PC-3 (cell line): ENCODE measurements around the gene SH3PXD2B. TPM values are rescaled to one million over a fixed set of nuclear protein-coding genes. Genes with fewer than 3 reads are reported as not detected.
"Not testable (repeated sequence)": the region's sequence is repeated elsewhere in the genome, so short reads cannot be mapped to it uniquely, and the experiment has no call there.

Source experiments
- ATAC-seq: fragments of 200-7000 bp; cut with Tn5 transposase; 2 replicates; pipeline ENCODE4 v1.9.1; 2020; ENCODE audit warnings: mild to moderate bottlenecking, moderate library complexity
- BruUV-seq: library from RNA; stranded (reverse); fragments of 400-500 nt; replicated peaks from 2 replicates; lab custom pipeline; 2021; lab: Mats Ljungman, UMichigan
- CTCF ChIA-PET: fragments of 300-600 bp; sonication (Branson Sonifier 250); formaldehyde crosslinking; loops from one replicate; lab custom pipeline; 2022; ENCODE audit warnings: antibody characterized with exemption; lab: Charles Lee
- POLR2A ChIA-PET: fragments of 300-600 bp; sonication (Branson Sonifier 250); formaldehyde crosslinking; loops from one replicate; lab custom pipeline; 2022; ENCODE audit warnings: antibody characterized with exemption; ENCODE audit not compliant: unreplicated experiment; lab: Charles Lee
- DNase-seq: peaks from one replicate; pipeline ENCODE4 v3.0.0-alpha.2; 2015
- H2AFZ ChIP-seq: fragments of 300-600 bp; sonication (generic); 2 replicates; pipeline ENCODE4 v1.6.0; 2016; ENCODE audit warnings: antibody characterized with exemption, low read length
- H3F3A ChIP-seq: fragments of 300-600 bp; sonication (generic); one replicate; pipeline ENCODE4 v1.6.0; 2017; ENCODE audit warnings: antibody characterized with exemption, low read length, control low read depth, mild to moderate bottlenecking; ENCODE audit not compliant: unreplicated experiment
- H3K27ac ChIP-seq: fragments of 300-600 bp; sonication (generic); 2 replicates; pipeline ENCODE4 v1.5.1; 2016; ENCODE audit warnings: mild to moderate bottlenecking, low read length
- H3K27me3 ChIP-seq: fragments of 300-600 bp; sonication (generic); 2 replicates; pipeline ENCODE4 v1.6.1; 2016; ENCODE audit warnings: low read length, mixed read lengths
- H3K36me3 ChIP-seq: fragments of 300-600 bp; sonication (generic); 2 replicates; pipeline ENCODE4 v1.6.1; 2016; ENCODE audit warnings: low read depth, mixed run types, low read length, mixed read lengths
- H3K4me1 ChIP-seq: fragments of 300-600 bp; sonication (generic); 2 replicates; pipeline ENCODE4 v1.5.1; 2016; ENCODE audit warnings: low read length; ENCODE audit not compliant: insufficient read depth
- H3K4me2 ChIP-seq: fragments of 300-600 bp; sonication (generic); 2 replicates; pipeline ENCODE4 v1.6.0; 2016; ENCODE audit warnings: low read length
- H3K4me3 ChIP-seq: fragments of 300-600 bp; sonication (generic); 2 replicates; pipeline ENCODE4 v1.5.1; 2016; ENCODE audit warnings: mild to moderate bottlenecking, low read length, mixed read lengths
- H3K79me2 ChIP-seq: fragments of 300-600 bp; sonication (generic); 2 replicates; pipeline ENCODE4 v1.6.1; 2017; ENCODE audit warnings: low read length, mixed read lengths
- H3K9ac ChIP-seq: fragments of 300-600 bp; sonication (generic); 2 replicates; pipeline ENCODE4 v1.6.0; 2016; ENCODE audit warnings: mild to moderate bottlenecking, low read length
- H3K9me2 ChIP-seq: fragments of 300-600 bp; sonication (generic); replicated peaks from 2 replicates; pipeline ENCODE4 v1.6.1; 2016; ENCODE audit warnings: mixed run types, low read length, mixed read lengths
- H3K9me3 ChIP-seq: fragments of 300-600 bp; sonication (generic); 2 replicates; pipeline ENCODE4 v1.6.1; 2016; ENCODE audit warnings: low read length, mixed read lengths
- H4K20me1 ChIP-seq: fragments of 300-600 bp; sonication (generic); 2 replicates; pipeline ENCODE4 v1.6.1; 2016; ENCODE audit warnings: low read length, mixed read lengths
- EZH2 ChIP-seq: fragments of 300-600 bp; sonication (generic); IDR thresholded peaks from one replicate; pipeline ENCODE4 v1.6.1; 2017; ENCODE audit warnings: antibody characterized with exemption, mild to moderate bottlenecking, low read length; ENCODE audit not compliant: unreplicated experiment
- EZH2phosphoT487 ChIP-seq: fragments of 300-600 bp; sonication (generic); IDR thresholded peaks from 2 replicates; pipeline ENCODE4 v1.6.1; 2018; ENCODE audit warnings: mild to moderate bottlenecking, antibody characterized with exemption, low read length, borderline replicate concordance
- intact Hi-C: fragments of 100-400 bp; cut with micrococcal nuclease; formaldehyde crosslinking; loops from 2 replicates; pipeline ENCODE4 v1.9.0; 2023
- total RNA-seq: library from RNA; depleted of rRNA; stranded (reverse); fragments of >200 nt; gene quantifications from 2 replicates; pipeline ENCODE4 v1.2.3, GENCODE V29; 2014
- TF ChIP-seq, protein P1 (sequence below): fragments of 300-600 bp; sonication (generic); conservative IDR thresholded peaks from 2 replicates; pipeline ENCODE4 v1.5.1; 2017; ENCODE audit warnings: antibody characterized with exemption, low read depth, mild to moderate bottlenecking, low read length

The SH3PXD2B gene
- total RNA-seq, 1 experiment from 2014 or later, result 9.8 TPM

DNA sequence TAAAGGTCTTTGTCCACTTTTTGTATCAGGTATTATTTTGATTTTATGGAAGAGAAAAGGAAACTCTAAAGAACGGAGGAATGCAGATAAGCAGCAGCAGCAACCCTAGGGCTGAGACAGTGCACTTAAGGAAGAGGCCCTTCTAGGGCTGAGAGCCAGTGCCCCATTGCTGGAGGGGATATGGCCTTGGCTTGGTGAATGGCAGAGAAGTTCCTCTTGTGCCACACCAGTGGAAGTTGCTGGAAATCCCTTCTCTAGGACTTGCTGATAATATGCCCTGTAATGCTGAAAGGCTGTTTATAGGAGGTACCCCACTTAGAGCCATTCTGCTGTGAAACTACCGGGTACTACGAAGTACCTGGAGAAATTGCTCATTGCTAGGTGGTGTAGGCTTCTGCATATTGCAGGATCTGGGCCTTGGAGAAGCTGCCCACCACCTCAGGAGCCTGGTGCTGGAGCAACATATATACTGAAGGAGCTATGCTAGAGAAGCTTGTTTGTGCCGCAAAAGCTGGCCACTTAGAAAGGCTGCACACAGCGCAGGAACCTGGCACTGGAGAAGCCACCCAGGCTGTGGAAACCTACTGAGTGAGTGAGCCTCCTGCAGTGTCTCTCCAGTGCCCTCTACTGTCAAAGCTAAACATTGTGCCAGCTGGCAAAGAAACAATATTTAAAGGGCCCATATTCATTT is 161.1 kb downstream of the SH3PXD2B start:
- no peak overlapping the region for H3K4me2 ChIP-seq
- no peak overlapping the region for H3K27ac ChIP-seq

DNA sequence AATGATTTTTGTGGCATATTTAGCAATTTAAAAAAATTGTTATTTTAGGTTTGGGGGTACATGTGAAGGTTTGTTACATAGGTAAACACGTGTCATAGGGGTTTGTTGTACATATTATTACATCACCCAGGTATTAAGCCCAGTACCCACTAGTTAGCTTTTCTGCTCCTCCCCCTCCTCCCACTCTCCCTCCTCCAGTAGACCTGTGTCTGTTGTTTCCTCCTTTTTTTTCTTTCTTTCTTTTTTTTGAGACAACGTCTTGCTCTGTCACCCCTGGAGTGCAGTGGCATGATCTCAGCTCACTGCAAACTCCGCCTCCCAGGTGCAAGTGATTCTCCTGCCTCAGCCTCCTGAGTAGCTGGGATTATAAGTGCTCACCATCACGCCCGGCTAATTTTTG is 162.5 kb downstream of the SH3PXD2B start:
- not testable (repeated sequence) for H3K4me2 ChIP-seq, DNase-seq, H3K9ac ChIP-seq, H3K4me1 ChIP-seq, ATAC-seq, H3K79me2 ChIP-seq, H3K27ac ChIP-seq, H3F3A ChIP-seq, H4K20me1 ChIP-seq, H3K27me3 ChIP-seq, H3K9me2 ChIP-seq, BruUV-seq, H3K4me3 ChIP-seq, H2AFZ ChIP-seq, H3K36me3 ChIP-seq, H3K9me3 ChIP-seq
- ChIA-PET POLR2A (interaction anchor here (0.6 kb wide), 1 partner anchor 199 kb away, joined by 4 read pairs; no protein-coding TSS in a partner anchor), CTCF (interaction anchor here (0.6 kb wide), 2 partner anchors 133 to 176 kb away, joined by 3 to 4 read pairs; no protein-coding TSS in a partner anchor)
- intact Hi-C loops, result loop anchor here (5.0 kb wide), 1 partner anchor 380 kb away; no protein-coding TSS in a partner anchor

More for the DNA sequence above, 161.1 kb downstream of the SH3PXD2B start:
- Histone ChIP-seq H2AFZ (peak overlapping the region; percentile 28; the same call in 1 of the 2 replicates), H3K9me3 (no peaks in the 10 kb centered on the region), H3K27me3 (no peaks in the 10 kb centered on the region), H3K4me1 (no peaks in the 10 kb centered on the region), H3K4me3 (no peak overlapping the region), H3K36me3 (no peaks in the 10 kb centered on the region), H3K9ac (no peak overlapping the region), H4K20me1 (no peaks in the 10 kb centered on the region), H3K79me2 (no peaks in the 10 kb centered on the region), H3F3A (no peaks in the 10 kb centered on the region), H3K9me2 (no peaks in the 10 kb centered on the region)
- no peak for TF ChIP-seq EZH2
- TF ChIP-seq, protein P1, sequence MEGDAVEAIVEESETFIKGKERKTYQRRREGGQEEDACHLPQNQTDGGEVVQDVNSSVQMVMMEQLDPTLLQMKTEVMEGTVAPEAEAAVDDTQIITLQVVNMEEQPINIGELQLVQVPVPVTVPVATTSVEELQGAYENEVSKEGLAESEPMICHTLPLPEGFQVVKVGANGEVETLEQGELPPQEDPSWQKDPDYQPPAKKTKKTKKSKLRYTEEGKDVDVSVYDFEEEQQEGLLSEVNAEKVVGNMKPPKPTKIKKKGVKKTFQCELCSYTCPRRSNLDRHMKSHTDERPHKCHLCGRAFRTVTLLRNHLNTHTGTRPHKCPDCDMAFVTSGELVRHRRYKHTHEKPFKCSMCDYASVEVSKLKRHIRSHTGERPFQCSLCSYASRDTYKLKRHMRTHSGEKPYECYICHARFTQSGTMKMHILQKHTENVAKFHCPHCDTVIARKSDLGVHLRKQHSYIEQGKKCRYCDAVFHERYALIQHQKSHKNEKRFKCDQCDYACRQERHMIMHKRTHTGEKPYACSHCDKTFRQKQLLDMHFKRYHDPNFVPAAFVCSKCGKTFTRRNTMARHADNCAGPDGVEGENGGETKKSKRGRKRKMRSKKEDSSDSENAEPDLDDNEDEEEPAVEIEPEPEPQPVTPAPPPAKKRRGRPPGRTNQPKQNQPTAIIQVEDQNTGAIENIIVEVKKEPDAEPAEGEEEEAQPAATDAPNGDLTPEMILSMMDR, result peak; percentile 92
- POLR2A ChIA-PET, result no interaction called here
- ATAC-seq, result peak; percentile 99
- BruUV-seq, result no TSS peak
- intact Hi-C loops, result loop anchor here (1.0 to 5.0 kb wide), 3 partner anchors 105 to 381 kb away; partner anchors contain the start of gene STK10
- DNase-seq, result peak; percentile 81
- CTCF ChIA-PET, result interaction anchor here (0.6 to 1.1 kb wide), 5 partner anchors 10 to 105 kb away, joined by 3 to 7 read pairs (median 3); partner anchors contain the start of genes STK10 and UBTD2

DNA sequence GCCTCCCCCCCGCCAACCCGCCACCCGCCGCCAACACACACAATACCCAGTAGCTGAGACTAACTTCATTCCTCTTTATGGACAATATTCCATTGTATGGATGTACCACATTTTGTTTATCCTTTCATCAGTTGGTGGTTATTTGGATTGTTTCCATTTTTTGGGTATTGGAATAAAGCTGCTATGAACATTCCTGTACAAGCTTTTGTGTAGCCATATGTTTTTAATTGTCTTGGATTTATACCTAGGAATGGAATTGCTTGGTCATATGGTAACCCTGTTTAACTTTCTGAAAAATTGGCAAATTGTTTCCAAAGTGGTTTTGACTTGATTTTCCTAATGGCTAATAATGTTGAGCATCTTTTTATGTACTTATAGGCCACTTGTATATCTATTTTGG is 165.9 kb downstream of the SH3PXD2B start:
- BruUV-seq, result no TSS peak
- H3K4me1 ChIP-seq, result peaks cover 7% of the 10 kb centered on the region; the same call in 1 of the 2 replicates
- H3F3A ChIP-seq, result no peaks in the 10 kb centered on the region
- H3K9me3 ChIP-seq, result no peaks in the 10 kb centered on the region
- H3K36me3 ChIP-seq, result no peaks in the 10 kb centered on the region
- POLR2A ChIA-PET, result no interaction called here
- TF ChIP-seq, protein P1, result no peak
- TF ChIP-seq EZH2phosphoT487, result no peak
- no peak for TF ChIP-seq EZH2
- H4K20me1 ChIP-seq, result no peaks in the 10 kb centered on the region
- H3K9ac ChIP-seq, result no peak overlapping the region
- no peaks in the 10 kb centered on the region for H3K9me2 ChIP-seq
- H3K27ac ChIP-seq, result no peak overlapping the region
- DNase-seq (no peak), ATAC-seq (no peak)
- intact Hi-C loops, result loop anchor here (10.0 kb wide), 1 partner anchor 166 kb away; the partner anchor contains the start of gene SH3PXD2B
- CTCF ChIA-PET, result no interaction called here
- no peak overlapping the region for H3K4me3 ChIP-seq
- H3K79me2 ChIP-seq, result no peaks in the 10 kb centered on the region
- H2AFZ ChIP-seq, result no peak overlapping the region
- no peaks in the 10 kb centered on the region for H3K27me3 ChIP-seq
- no peak overlapping the region for H3K4me2 ChIP-seq

DNA sequence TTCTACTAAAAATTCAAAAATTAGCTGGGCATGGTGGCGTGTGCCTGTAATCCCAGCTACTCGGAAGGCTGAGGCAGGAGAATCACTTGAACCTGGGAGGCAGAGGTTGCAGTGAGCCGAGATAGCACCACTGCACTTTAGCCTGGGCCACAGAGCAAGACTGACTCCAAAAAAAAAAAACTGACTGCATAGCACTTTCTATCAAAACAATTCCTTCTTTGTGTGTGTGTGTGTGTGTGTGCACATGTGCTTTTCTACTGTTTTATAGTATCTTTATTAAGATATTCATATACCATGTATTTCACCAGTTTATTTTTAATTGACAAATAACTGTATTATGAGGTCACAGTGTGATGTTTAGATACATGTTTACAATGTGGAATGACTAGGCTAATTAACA is 167.2 kb downstream of the SH3PXD2B start:
- POLR2A ChIA-PET, H3K9ac ChIP-seq, H3K4me3 ChIP-seq, H3K36me3 ChIP-seq, H2AFZ ChIP-seq, H3F3A ChIP-seq, H3K9me2 ChIP-seq, H3K9me3 ChIP-seq, ATAC-seq, BruUV-seq, DNase-seq, H3K4me2 ChIP-seq, H3K27me3 ChIP-seq, H3K27ac ChIP-seq, H4K20me1 ChIP-seq, H3K4me1 ChIP-seq: not testable (repeated sequence)
- intact Hi-C loops, result loop anchor here (10.0 kb wide), 1 partner anchor 168 kb away; the partner anchor contains the start of gene SH3PXD2B
- H3K79me2 ChIP-seq, result peaks cover 13% of the 10 kb centered on the region
- CTCF ChIA-PET, result interaction anchor here (0.6 to 0.7 kb wide), 2 partner anchors 228 to 583 kb away, joined by 7 read pairs; no protein-coding TSS in a partner anchor
